GM10248 (cell line): Measurements from ENCODE around the gene MRPS11.

Experiments used
- CTCF ChIA-PET: fragments of 300-600 bp; sonication (Branson Sonifier 250); formaldehyde crosslinking; extraction: SDS; loops from one replicate; lab custom pipeline; 2021; ENCODE audit warnings: antibody characterized with exemption; lab: Yijun Ruan, JAX
- POLR2A ChIA-PET: fragments of 350-650 bp; sonication (Branson Sonifier 250); formaldehyde crosslinking; extraction: SDS; loops from one replicate; lab custom pipeline; 2020; ENCODE audit warnings: antibody characterized with exemption; lab: Yijun Ruan, JAX
- DNase-seq: peaks from one replicate; pipeline ENCODE4 v3.0.0; 2012; ENCODE audit errors: extremely low spot score
- CTCF ChIP-seq: IDR thresholded peaks from 2 replicates; pipeline ENCODE4 v1.5.1; 2012; ENCODE audit warnings: mild to moderate bottlenecking, low read depth; ENCODE audit errors: extremely low read depth, missing control alignments, control extremely low read depth

MRPS11 gene

DNA sequence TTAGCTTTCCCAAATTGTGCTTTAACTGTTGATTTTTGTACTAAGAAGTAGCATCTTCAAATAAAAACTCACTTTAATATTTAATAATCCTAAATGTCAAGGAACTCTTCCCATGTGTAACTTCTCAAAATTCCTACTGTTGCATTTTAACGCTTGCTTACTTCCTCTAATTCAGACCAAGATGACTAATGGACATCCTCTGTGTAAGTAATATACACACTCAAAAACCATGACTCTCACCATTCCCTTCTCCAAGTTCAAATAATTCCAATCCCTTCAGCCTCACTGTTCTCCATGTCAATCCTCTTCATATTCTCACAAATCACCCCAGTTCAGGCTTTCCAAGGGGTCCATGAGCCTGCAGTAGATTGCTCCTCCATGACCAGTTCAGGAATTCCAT lies 13.3 kb upstream of the MRPS11 start:
- DNase-seq: no peak
- TF ChIP-seq CTCF: no peak
- ChIA-PET POLR2A (no interaction called here), CTCF (interaction anchor here (0.9 to 8.0 kb wide), 8 partner anchors 8 to 52 kb away, joined by 3 to 95 read pairs (median 4); partner anchors contain the start of genes MRPL46 and MRPS11)

DNA sequence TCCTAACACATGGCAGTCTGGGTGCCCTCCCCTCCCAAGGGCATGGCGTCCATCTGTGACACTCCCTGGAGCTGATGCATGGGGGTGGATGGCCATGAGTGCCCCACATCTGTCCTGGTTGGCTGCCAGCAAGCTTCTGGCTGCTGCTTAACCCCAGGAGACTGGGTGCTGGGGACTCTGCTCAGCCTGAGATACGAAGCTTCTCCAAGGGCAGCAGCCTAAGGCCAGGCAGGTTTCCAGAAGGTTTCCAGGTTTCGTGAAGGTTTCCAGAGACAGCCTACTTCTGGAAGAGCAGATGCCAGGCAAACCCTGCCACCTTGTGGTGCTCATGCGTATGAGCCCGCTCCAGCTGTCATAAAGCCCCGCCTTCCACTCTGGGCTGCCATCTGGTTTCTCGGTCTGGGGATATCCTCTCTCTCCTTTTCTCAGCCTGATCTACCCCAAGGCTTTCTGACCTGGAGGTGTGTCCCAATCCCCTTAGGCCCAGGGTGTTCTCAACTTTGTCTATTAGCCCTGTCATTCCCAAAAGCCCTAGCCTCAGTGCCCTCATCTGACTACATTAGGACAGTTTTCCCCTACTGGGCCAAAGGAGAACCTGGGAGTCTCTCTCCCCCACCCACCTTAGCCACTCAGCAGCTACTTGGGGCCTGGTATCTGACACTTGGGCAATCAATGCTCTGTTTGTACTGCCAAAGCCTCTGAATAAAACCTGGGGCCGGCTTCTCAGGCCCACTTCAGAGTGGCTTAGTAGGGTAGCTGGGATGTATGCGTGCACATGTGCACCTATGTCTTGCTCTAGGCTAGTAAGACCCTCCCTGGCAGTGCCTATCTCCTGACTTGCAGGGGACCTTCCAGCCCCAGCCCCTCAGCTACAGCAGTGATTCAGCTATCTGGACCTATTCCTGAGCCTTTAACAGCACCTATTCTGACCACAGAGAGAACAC lies 12.4 kb upstream of the MRPS11 start:
- DNase-seq: peak; percentile 61
- POLR2A ChIA-PET: no interaction called here
- peak; percentile 43 for TF ChIP-seq CTCF
- CTCF ChIA-PET: interaction anchor here (0.9 to 8.0 kb wide), 8 partner anchors 9 to 169 kb away, joined by 3 to 95 read pairs (median 4); partner anchors contain the start of genes MRPL46 and MRPS11

- ChIA-PET CTCF (interaction anchor here (2.6 to 8.0 kb wide), 2 partner anchors 11 kb away, joined by 21 to 95 read pairs; partner anchors contain the start of genes MRPL46 and MRPS11), POLR2A (no interaction called here)
- TF ChIP-seq CTCF: no peak
- DNase-seq: no peak
These were observed 10.8 kb upstream of the MRPS11 start for GRCh38 chr15:88456733-88457132.

GRCh38 chr15:88463870-88464532 lies 3.5 kb upstream of the MRPS11 start:
- no peak for DNase-seq
- ChIA-PET CTCF (interaction anchor here (1.0 to 10.1 kb wide), 3 partner anchors 11 to 218 kb away, joined by 3 to 95 read pairs (median 3); no protein-coding TSS in a partner anchor), POLR2A (no interaction called here)
- no peak for TF ChIP-seq CTCF

GRCh38 chr15:88465633-88466224 lies 1.8 kb upstream of the MRPS11 start:
- DNase-seq: no peak
- ChIA-PET CTCF (interaction anchor here (1.0 to 10.1 kb wide), 3 partner anchors 12 to 17 kb away, joined by 3 to 95 read pairs (median 3); no protein-coding TSS in a partner anchor), POLR2A (no interaction called here)
- no peak for TF ChIP-seq CTCF
